ENCODE results near the gene TULP4.

DNA sequence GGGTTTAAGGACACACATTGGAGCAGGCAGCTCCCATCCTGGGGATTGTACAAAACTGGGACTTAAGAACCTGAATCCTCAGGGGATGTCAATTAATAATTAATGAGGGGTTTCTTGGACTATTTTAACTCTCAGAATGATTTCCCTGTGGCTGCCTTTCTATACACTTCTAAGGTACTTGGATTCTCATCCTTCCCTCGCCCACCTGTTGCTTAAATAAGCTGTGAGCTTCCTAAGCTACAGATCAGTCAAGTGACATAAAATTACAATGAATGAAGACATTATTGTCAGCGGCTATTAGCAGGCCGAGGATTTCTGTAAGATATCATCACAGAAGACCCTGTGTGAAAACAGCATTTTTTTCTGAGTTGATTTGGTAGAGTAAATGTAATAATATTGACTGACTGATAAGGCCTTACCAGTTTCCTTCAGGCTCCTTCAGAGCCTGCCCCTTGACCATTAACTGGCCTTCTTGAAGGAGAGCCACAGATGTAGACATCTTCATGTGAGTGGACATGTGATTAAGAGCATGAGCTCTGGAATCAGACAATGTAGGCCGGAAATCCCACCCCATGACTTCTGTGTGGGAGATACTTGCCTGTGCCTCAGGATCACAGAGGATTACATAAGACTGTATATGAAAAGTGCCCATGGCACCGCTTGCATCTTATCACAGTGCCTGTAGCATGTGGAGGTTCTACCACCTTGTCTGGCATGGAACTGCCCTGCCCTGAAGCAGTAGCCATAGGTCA is 101.7 kb downstream of the TULP4 start:
- TF ChIP-seq EZH2phosphoT487 (IDR thresholded peaks at IDR 0.05), result no peak
- TF ChIP-seq CTCF (IDR thresholded peaks at IDR 0.05), result no peak
- TF ChIP-seq EZH2 (IDR thresholded peaks at IDR 0.05), result no peak

Measured in neural progenitor cell (in vitro differentiated cells).